ENCODE data around the gene ASTN2. TPM values are rescaled to one million over a fixed set of nuclear protein-coding genes. Genes with fewer than 3 reads are reported as not detected.

ASTN2 gene
- total and polyA plus RNA-seq, 9 of the 15 experiments (the other 6 are each of a cell fraction or from before 2014, with no cell fraction given), result 0.56 to 3.5 (median 1.9) TPM

DNA sequence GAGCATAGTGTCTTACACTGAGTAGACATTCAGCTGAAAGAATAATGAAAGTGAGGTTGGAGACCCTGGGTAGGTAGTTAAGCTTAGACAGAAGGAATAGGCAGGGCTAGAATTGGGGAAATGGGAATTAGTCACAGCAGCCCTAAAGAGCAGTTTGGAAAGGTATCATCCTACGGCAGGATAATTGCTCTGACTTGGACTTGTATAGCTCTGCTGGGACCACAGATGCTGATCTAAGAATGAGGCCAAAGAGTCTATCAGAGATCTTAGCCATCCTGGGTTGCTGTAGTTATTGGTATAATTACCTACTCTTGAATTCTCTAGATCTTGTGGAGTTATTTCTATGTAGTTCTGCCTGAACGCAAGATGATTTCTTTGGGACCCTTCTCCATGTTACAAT, 288.0 kb downstream of the ASTN2 start:
- Histone ChIP-seq H3K27me3 (ENCODE audit: control insufficient read depth in 2 of 2, insufficient read depth in 2 of 2, low read length in 2 of 2) (no peaks in the 10 kb centered on the region), H3K36me3 (ENCODE audit: control insufficient read depth, insufficient read depth, low read length) (no peaks in the 10 kb centered on the region), H3K4me3 (no peak overlapping the region), H4K20me1 (replicated peaks; ENCODE audit: control insufficient read depth, insufficient read depth, low read length) (no peaks in the 10 kb centered on the region), H3K79me2 (ENCODE audit: control insufficient read depth, insufficient read depth, low read length) (no peaks in the 10 kb centered on the region), H3K9me3 (replicated peaks; ENCODE audit: control insufficient read depth, insufficient read depth, low read depth, low read length) (no peaks in the 10 kb centered on the region), H3K9me1 (ENCODE audit: control insufficient read depth, insufficient read depth, low read length) (no peaks in the 10 kb centered on the region), H3K4me2 (ENCODE audit: insufficient read depth, low read length) (no peak overlapping the region), H3K27ac (ENCODE audit: extremely low read depth, low read depth, low read length) (no peak overlapping the region), H2AFZ (ENCODE audit: low read depth, low read length) (no peak overlapping the region), H3K4me1 (replicated peaks in 1 of 2; ENCODE audit: control insufficient read depth in 2 of 2, insufficient read depth in 2 of 2, low read length in 2 of 2) (no peaks in the 10 kb centered on the region), H3K9ac (ENCODE audit: insufficient read depth in 1 of 2, low read depth in 2 of 2, low read length in 2 of 2) (no peak overlapping the region)
- ATAC-seq (no peak), DNase-seq (ENCODE audit: extremely low read depth in 1 of 4, low spot score in 3 of 4) (no peak), FAIRE-seq (no peak)
- intact Hi-C loops (cut with micrococcal nuclease), result no loop called here
- WGBS (ENCODE audit: insufficient coverage, low coverage, missing lambda C conversion rate), result 0% methylated on average over 2 of the region's 2 CpGs
- in situ Hi-C loops (cut with MboI), result no loop called here
- ChIA-PET POLR2A (no interaction called here), CTCF (ENCODE audit: low intra/inter-chr PET ratio) (no interaction called here)
- no TSS peak for BruUV-seq (replicated peaks)
- no peak for TF ChIP-seq SRSF9 (IDR thresholded peaks at IDR 0.05; ENCODE audit: borderline replicate concordance, low read depth, low read length)
- TF ChIP-seq TARDBP (IDR thresholded peaks at IDR 0.05), result no peak
- TF ChIP-seq, protein P1, sequence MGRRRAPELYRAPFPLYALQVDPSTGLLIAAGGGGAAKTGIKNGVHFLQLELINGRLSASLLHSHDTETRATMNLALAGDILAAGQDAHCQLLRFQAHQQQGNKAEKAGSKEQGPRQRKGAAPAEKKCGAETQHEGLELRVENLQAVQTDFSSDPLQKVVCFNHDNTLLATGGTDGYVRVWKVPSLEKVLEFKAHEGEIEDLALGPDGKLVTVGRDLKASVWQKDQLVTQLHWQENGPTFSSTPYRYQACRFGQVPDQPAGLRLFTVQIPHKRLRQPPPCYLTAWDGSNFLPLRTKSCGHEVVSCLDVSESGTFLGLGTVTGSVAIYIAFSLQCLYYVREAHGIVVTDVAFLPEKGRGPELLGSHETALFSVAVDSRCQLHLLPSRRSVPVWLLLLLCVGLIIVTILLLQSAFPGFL (CRISPR knock-in tag; IDR thresholded peaks at IDR 0.05), result no peak
- TF ChIP-seq, protein P2, sequence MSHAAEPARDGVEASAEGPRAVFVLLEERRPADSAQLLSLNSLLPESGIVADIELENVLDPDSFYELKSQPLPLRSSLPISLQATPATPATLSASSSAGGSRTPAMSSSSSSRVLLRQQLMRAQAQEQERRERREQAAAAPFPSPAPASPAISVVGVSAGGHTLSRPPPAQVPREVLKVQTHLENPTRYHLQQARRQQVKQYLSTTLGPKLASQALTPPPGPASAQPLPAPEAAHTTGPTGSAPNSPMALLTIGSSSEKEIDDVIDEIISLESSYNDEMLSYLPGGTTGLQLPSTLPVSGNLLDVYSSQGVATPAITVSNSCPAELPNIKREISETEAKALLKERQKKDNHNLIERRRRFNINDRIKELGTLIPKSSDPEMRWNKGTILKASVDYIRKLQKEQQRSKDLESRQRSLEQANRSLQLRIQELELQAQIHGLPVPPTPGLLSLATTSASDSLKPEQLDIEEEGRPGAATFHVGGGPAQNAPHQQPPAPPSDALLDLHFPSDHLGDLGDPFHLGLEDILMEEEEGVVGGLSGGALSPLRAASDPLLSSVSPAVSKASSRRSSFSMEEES (CRISPR knock-in tag; IDR thresholded peaks at IDR 0.05), result no peak
- TF ChIP-seq SMARCC2 (IDR thresholded peaks at IDR 0.05; ENCODE audit: low read depth), result no peak
- TF ChIP-seq, protein P3, sequence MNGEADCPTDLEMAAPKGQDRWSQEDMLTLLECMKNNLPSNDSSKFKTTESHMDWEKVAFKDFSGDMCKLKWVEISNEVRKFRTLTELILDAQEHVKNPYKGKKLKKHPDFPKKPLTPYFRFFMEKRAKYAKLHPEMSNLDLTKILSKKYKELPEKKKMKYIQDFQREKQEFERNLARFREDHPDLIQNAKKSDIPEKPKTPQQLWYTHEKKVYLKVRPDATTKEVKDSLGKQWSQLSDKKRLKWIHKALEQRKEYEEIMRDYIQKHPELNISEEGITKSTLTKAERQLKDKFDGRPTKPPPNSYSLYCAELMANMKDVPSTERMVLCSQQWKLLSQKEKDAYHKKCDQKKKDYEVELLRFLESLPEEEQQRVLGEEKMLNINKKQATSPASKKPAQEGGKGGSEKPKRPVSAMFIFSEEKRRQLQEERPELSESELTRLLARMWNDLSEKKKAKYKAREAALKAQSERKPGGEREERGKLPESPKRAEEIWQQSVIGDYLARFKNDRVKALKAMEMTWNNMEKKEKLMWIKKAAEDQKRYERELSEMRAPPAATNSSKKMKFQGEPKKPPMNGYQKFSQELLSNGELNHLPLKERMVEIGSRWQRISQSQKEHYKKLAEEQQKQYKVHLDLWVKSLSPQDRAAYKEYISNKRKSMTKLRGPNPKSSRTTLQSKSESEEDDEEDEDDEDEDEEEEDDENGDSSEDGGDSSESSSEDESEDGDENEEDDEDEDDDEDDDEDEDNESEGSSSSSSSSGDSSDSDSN (IDR thresholded peaks at IDR 0.05; ENCODE audit: borderline replicate concordance in 1 of 2, low read depth in 2 of 2, low read length in 2 of 2), result no peak
- TF ChIP-seq DIDO1 (tag; IDR thresholded peaks at IDR 0.05; ENCODE audit: low read depth), result no peak
- no peak for TF ChIP-seq HDAC2 (IDR thresholded peaks at IDR 0.05)
- no peak for TF ChIP-seq GTF2F1 (IDR thresholded peaks at IDR 0.05; ENCODE audit: low read depth, low read length)
- TF ChIP-seq CHD4 (IDR thresholded peaks at IDR 0.05; ENCODE audit: insufficient read depth, insufficient replicate concordance, low read depth, low read length, poor library complexity, severe bottlenecking), result no peak
- TF ChIP-seq, protein P4, sequence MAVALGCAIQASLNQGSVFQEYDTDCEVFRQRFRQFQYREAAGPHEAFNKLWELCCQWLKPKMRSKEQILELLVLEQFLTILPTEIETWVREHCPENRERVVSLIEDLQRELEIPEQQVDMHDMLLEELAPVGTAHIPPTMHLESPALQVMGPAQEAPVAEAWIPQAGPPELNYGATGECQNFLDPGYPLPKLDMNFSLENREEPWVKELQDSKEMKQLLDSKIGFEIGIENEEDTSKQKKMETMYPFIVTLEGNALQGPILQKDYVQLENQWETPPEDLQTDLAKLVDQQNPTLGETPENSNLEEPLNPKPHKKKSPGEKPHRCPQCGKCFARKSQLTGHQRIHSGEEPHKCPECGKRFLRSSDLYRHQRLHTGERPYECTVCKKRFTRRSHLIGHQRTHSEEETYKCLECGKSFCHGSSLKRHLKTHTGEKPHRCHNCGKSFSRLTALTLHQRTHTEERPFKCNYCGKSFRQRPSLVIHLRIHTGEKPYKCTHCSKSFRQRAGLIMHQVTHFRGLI (CRISPR knock-in tag; IDR thresholded peaks at IDR 0.05), result no peak
- TF ChIP-seq, protein P5, sequence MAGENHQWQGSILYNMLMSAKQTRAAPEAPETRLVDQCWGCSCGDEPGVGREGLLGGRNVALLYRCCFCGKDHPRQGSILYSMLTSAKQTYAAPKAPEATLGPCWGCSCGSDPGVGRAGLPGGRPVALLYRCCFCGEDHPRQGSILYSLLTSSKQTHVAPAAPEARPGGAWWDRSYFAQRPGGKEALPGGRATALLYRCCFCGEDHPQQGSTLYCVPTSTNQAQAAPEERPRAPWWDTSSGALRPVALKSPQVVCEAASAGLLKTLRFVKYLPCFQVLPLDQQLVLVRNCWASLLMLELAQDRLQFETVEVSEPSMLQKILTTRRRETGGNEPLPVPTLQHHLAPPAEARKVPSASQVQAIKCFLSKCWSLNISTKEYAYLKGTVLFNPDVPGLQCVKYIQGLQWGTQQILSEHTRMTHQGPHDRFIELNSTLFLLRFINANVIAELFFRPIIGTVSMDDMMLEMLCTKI (IDR thresholded peaks at IDR 0.05; ENCODE audit: partially characterized antibody), result no peak
- no peak for TF ChIP-seq ZFX (CRISPR knock-in tag; IDR thresholded peaks at IDR 0.05)

Data from K562 (cell line).